Fibroblast of skin of back (primary cell): ENCODE results near the gene CFAP410.
"Not testable (repeated sequence)": the region's sequence is repeated elsewhere in the genome, so short reads cannot be mapped to it uniquely, and the experiment has no call there.

ENCODE experiments used
- DNase-seq: peaks from one replicate; pipeline ENCODE4 v3.0.0-alpha.2; 2013

CFAP410 gene

GRCh38 chr21:44316277-44316900 lies 22.8 kb downstream of the CFAP410 start:
- no peak for DNase-seq

- no peak for DNase-seq
Observed at GRCh38 chr21:44315691-44316203, 23.4 kb downstream of the CFAP410 start.

GRCh38 chr21:44314561-44314960 lies 24.6 kb downstream of the CFAP410 start:
- no peak for DNase-seq

GRCh38 chr21:44314128-44314527 lies 25.1 kb downstream of the CFAP410 start:
- DNase-seq: no peak

GRCh38 chr21:44313451-44313850 lies 25.7 kb downstream of the CFAP410 start:
- no peak for DNase-seq

GRCh38 chr21:44312716-44313115 lies 26.5 kb downstream of the CFAP410 start:
- DNase-seq: no peak

GRCh38 chr21:44312089-44312488 lies 27.1 kb downstream of the CFAP410 start:
- DNase-seq: no peak

- DNase-seq: no peak
Observed at GRCh38 chr21:44310628-44311507, 28.3 kb downstream of the CFAP410 start.

GRCh38 chr21:44306936-44307704 lies 32.1 kb downstream of the CFAP410 start:
- no peak for DNase-seq

GRCh38 chr21:44305691-44306090 lies 33.5 kb downstream of the CFAP410 start:
- no peak for DNase-seq

- DNase-seq: peak; percentile 44
Observed at GRCh38 chr21:44304877-44305293, 34.3 kb downstream of the CFAP410 start.

- DNase-seq: no peak
Observed at GRCh38 chr21:44304011-44304616, 35.1 kb downstream of the CFAP410 start.

- DNase-seq: no peak
Observed at GRCh38 chr21:44303490-44303981, 35.7 kb downstream of the CFAP410 start.

GRCh38 chr21:44302573-44303401 lies 36.4 kb downstream of the CFAP410 start:
- DNase-seq: not testable (repeated sequence)

- DNase-seq: no peak
Observed at GRCh38 chr21:44301961-44302406, 37.2 kb downstream of the CFAP410 start.

- DNase-seq: no peak
Observed at GRCh38 chr21:44301141-44301540, 38.0 kb downstream of the CFAP410 start.

- peak; percentile 64 for DNase-seq
Observed at GRCh38 chr21:44300262-44300959, 38.8 kb downstream of the CFAP410 start.

GRCh38 chr21:44299458-44300261 lies 39.5 kb downstream of the CFAP410 start, which contains the start of gene PFKL:
PFKL (plus strand) TSS chr21:44300053; CDS start chr21:44300106, 53 bp downstream.
- DNase-seq: peak; percentile 71

- DNase-seq: peak; percentile 17
Observed at GRCh38 chr21:44299085-44299457, 40.1 kb downstream of the CFAP410 start.

- no peak for DNase-seq
Observed at GRCh38 chr21:44298301-44298700, 40.9 kb downstream of the CFAP410 start.
